HG03520 (cell line): ENCODE measurements around the gene STK17A.
"Not testable (repeated sequence)": the region's sequence is repeated elsewhere in the genome, so short reads cannot be mapped to it uniquely, and the experiment has no call there.

Experiments used
- ATAC-seq: cut with Tn5 transposase; IDR thresholded peaks from one replicate; pipeline ENCODE4 v1.9.1; 2021; ENCODE audit warnings: mild to moderate bottlenecking, moderate library complexity; ENCODE audit not compliant: unreplicated experiment

The STK17A gene

GRCh38 chr7:43565786-43566185 is 17.1 kb upstream of the STK17A start:
- ATAC-seq: no peak

- no peak for ATAC-seq
Observed at GRCh38 chr7:43568529-43568928, 14.4 kb upstream of the STK17A start.

GRCh38 chr7:43569424-43569823 is 13.5 kb upstream of the STK17A start:
- ATAC-seq: peak; percentile 83

GRCh38 chr7:43570688-43571365 is 12.1 kb upstream of the STK17A start:
- peak; percentile 55 for ATAC-seq

- ATAC-seq: no peak
Observed at GRCh38 chr7:43572516-43573049, 10.3 kb upstream of the STK17A start.

GRCh38 chr7:43573832-43574231 is 9.1 kb upstream of the STK17A start:
- ATAC-seq: not testable (repeated sequence)

- ATAC-seq: no peak
Observed at GRCh38 chr7:43575506-43575905, 7.4 kb upstream of the STK17A start.

- ATAC-seq: no peak
Observed at GRCh38 chr7:43576241-43576640, 6.7 kb upstream of the STK17A start.

- no peak for ATAC-seq
Observed at GRCh38 chr7:43577485-43577951, 5.4 kb upstream of the STK17A start.

- peak; percentile 17 for ATAC-seq
Observed at GRCh38 chr7:43583424-43584194, 701 bp downstream of the STK17A start.

- ATAC-seq: no peak
Observed at GRCh38 chr7:43584195-43584586, 1.3 kb downstream of the STK17A start.

- ATAC-seq: not testable (repeated sequence)
Observed at GRCh38 chr7:43584733-43585132, 1.8 kb downstream of the STK17A start.

GRCh38 chr7:43585562-43585961 is 2.7 kb downstream of the STK17A start:
- no peak for ATAC-seq

- no peak for ATAC-seq
Observed at GRCh38 chr7:43586251-43586900, 3.5 kb downstream of the STK17A start.

GRCh38 chr7:43588477-43589132 is 5.7 kb downstream of the STK17A start:
- no peak for ATAC-seq

GRCh38 chr7:43589133-43589478 is 6.2 kb downstream of the STK17A start:
- ATAC-seq: no peak

- no peak for ATAC-seq
Observed at GRCh38 chr7:43589728-43590127, 6.8 kb downstream of the STK17A start.

GRCh38 chr7:43590862-43591557 is 8.1 kb downstream of the STK17A start:
- ATAC-seq: peak; percentile 77

- ATAC-seq: no peak
Observed at GRCh38 chr7:43591558-43592180, 8.8 kb downstream of the STK17A start.

- no peak for ATAC-seq
Observed at GRCh38 chr7:43592326-43592725, 9.4 kb downstream of the STK17A start.
